Activated naive CD8-positive, alpha-beta T cell treated with anti-CD3 and anti-CD28 coated beads, Interleukin-2, amount 10 ng/mL, durations not matched to agents 7 days and 5 days (primary cell): ENCODE results near the gene NHLRC4. TPM values are rescaled to one million over a fixed set of nuclear protein-coding genes. Genes with fewer than 3 reads are reported as not detected.

Experiments used
- ATAC-seq: fragments of 150-1000 bp; cut with Tn5 transposase; one replicate; pipeline ENCODE4 v1.10.0; 2021; ENCODE audit warnings: low read depth, moderate library complexity
- POLR2A ChIA-PET: fragments of 350-600 bp; sonication (Branson Sonifier 250); formaldehyde crosslinking; loops from one replicate; lab custom pipeline; 2021; ENCODE audit warnings: antibody characterized with exemption; lab: Charles Lee
- DNase-seq: peaks from one replicate; pipeline ENCODE4 v3.0.0; 2021
- H3K27ac Mint-ChIP-seq: one replicate; pipeline ENCODE4 v1.8.0; 2022; ENCODE audit warnings: mild to moderate bottlenecking, mixed read lengths
- H3K27me3 Mint-ChIP-seq: one replicate; pipeline ENCODE4 v1.8.0; 2022; ENCODE audit warnings: mild to moderate bottlenecking, moderate library complexity, mixed read lengths
- H3K36me3 Mint-ChIP-seq: one replicate; pipeline ENCODE4 v1.8.0; 2021; ENCODE audit warnings: mild to moderate bottlenecking, mixed read lengths
- H3K4me1 Mint-ChIP-seq: one replicate; pipeline ENCODE4 v1.8.0; 2021; ENCODE audit warnings: mixed read lengths
- H3K4me3 Mint-ChIP-seq: one replicate; pipeline ENCODE4 v1.8.0; 2022; ENCODE audit warnings: mild to moderate bottlenecking, moderate library complexity, mixed read lengths
- H3K9me3 Mint-ChIP-seq: one replicate; pipeline ENCODE4 v1.8.0; 2021; ENCODE audit warnings: mixed read lengths
- microRNA-seq: library from miRNA; unstranded; fragments of <30 nt; microRNA quantifications from one replicate; pipeline ENCODE4 v1.2.0, GENCODE V29; 2022
- total RNA-seq, 2 experiments: library from RNA; stranded (reverse); gene quantifications; one replicate each; pipeline ENCODE4 v1.2.3, GENCODE V29; 2021

The NHLRC4 gene
- total RNA-seq, 2 experiments from 2014 or later = 3.0 to 3.6 TPM

DNA sequence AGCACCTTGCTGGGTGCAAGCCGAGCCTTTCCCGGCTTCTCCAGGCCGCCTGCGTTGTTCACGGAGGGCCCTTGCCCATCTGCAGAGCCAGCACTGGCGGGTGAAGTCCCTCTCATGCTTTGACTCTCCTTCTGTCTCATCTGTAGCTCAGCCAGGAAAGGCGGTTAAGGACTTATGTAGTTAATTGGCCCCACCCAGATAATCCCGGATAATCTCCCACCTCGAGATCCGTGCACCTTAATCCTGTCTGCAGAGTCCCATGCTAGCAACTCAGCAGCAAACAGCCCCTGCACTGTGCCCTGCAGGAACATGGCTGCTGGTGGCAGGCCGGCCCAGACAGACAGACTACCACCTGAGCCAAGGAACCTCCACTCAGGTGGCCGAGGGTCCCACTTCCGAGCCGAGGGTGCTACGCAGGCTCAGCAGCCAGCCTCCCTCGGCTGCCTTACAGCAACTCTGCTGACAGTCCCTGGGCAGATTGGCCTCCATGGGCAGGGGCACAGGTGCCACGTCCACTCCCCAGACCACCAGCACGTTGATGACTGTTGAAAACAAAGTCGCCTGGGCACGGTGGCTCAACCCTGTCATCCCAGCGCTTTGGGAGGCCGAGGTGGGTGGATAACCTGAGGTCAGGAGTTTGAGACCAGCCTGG, 40.0 kb downstream of the NHLRC4 start:
- Mint-ChIP-seq H3K27me3 (no peaks in the 10 kb centered on the region), H3K9me3 (no peaks in the 10 kb centered on the region), H3K4me3 (no peak overlapping the region), H3K27ac (no peak overlapping the region), H3K36me3 (peaks cover 5% of the 10 kb centered on the region), H3K4me1 (peaks cover 6% of the 10 kb centered on the region)
- no peak for DNase-seq
- ATAC-seq = no peak
- POLR2A ChIA-PET = no interaction called here

DNA sequence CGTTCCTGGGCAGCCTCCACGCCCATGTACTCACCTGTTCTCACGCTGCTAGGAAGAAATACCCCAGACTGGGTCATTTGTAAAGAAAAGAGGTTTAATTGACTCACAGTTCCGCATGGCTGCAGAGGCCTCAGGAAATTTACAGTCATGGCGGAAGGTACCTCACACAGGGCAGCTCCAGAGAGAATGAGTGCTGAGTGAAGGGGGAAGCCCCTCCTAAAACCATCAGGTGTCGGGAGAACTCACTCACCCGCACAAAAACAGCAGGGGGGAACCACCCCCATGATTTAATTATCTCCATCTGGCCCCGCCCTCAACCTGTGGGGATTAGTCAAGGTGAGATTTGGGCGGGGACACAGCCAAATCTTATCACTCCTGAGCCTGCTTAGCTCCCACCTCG, 41.2 kb downstream of the NHLRC4 start:
- H3K4me3 Mint-ChIP-seq = no peak overlapping the region
- H3K9me3 Mint-ChIP-seq = no peaks in the 10 kb centered on the region
- H3K27ac Mint-ChIP-seq = no peak overlapping the region
- DNase-seq = no peak
- peaks cover 5% of the 10 kb centered on the region for H3K36me3 Mint-ChIP-seq
- no peak for ATAC-seq
- POLR2A ChIA-PET = no interaction called here
- H3K27me3 Mint-ChIP-seq = no peaks in the 10 kb centered on the region
- peaks cover 3% of the 10 kb centered on the region for H3K4me1 Mint-ChIP-seq

DNA sequence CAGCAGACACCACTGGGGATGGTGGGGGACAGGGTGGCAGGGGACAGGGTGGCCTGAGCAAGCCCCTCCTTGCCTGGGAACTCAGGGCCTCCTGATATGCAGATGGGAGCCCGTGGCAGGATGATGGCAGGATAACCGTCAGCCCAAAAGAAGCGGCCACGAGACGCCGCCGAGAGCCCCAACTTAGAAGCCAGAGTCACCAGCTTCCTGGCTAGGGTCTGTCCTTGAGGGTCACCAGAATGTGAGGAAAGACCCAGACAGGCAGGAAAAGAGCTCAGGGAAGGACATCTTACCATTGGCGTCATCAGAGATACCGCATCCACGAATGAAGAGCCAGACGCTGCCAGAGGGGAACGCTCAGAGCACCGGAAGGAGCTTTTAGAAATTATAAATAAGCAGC, 42.5 kb downstream of the NHLRC4 start:
- H3K27ac Mint-ChIP-seq = no peak overlapping the region
- POLR2A ChIA-PET = no interaction called here
- H3K4me1 Mint-ChIP-seq = peaks cover 3% of the 10 kb centered on the region

DNA sequence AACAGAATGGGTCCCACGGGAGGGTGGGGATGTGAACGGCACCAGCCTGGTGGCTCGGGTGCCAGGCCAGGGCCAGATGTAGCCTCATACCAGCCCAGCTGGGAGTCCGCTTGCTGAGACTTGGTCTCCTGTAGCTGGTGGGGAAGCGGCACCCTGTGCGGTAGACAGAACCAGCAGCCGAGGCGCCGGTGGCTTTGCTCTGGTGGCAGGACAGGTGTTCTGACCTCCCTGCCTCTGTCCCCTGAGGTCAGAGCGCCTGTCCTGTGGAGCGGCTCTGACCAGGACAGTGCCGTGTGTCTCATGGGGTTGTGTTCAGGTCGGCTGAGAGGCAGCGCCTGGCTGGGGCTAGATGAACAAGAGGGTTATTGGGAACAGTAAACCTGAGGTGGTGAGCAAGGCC, 43.2 kb downstream of the NHLRC4 start:
- H3K9me3 Mint-ChIP-seq = peaks cover 2% of the 10 kb centered on the region
- peaks cover 3% of the 10 kb centered on the region for H3K4me1 Mint-ChIP-seq
- POLR2A ChIA-PET = no interaction called here
- peaks cover 7% of the 10 kb centered on the region for H3K36me3 Mint-ChIP-seq
- no peak overlapping the region for H3K4me3 Mint-ChIP-seq
- DNase-seq (no peak), ATAC-seq (no peak)
- H3K27me3 Mint-ChIP-seq = no peaks in the 10 kb centered on the region
- H3K27ac Mint-ChIP-seq = no peak overlapping the region

More for the DNA sequence above, 42.5 kb downstream of the NHLRC4 start:
- no peaks in the 10 kb centered on the region for H3K27me3 Mint-ChIP-seq
- H3K9me3 Mint-ChIP-seq = peaks cover 2% of the 10 kb centered on the region
- no peak overlapping the region for H3K4me3 Mint-ChIP-seq
- ATAC-seq = no peak
- peaks cover 5% of the 10 kb centered on the region for H3K36me3 Mint-ChIP-seq
- DNase-seq = no peak

DNA sequence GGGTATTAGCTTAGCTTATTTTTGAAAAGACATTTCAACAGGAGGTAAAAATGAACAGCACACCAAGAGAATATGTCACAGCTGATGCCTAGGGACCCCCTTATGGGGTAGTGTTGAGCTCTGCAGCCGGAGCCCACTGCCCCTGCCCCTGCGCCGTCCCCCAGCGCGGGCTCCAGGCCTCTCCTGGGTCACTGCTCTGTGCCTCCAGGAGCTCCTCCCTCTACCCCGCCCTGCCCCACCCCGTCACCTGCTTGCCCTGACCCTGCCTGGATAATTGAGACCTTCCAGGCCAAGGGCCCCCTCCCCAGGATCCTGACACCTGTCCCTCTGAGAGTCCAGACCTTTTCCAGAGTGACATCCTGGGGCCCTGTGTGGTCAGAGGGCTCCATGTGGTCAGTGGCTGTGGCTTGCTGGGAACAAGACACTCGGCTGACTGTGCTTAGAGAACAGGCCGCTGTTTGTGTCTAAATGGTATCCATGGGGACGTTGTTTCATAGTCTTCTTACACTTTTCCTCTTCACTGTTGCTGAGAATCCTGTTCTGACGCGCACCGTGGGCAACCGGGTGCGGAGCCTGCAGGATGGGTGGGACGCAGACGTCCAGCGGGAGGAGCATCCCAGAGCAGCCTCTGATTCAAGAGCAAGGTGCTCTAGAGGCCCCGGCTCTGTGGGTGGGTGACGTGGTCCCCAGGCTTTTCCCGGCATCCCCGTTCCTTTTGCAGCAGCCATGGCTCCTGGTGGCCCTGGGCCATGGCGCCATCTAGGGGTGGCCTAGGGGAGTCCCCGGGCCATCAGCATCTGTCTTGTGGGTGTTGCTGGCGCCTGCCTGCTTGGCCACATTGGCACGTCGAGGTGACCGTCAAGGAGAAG, 43.9 kb downstream of the NHLRC4 start:
- H3K36me3 Mint-ChIP-seq = peaks cover 3% of the 10 kb centered on the region
- ATAC-seq (no peak), DNase-seq (peak; percentile 56)
- no peak overlapping the region for H3K27ac Mint-ChIP-seq
- H3K27me3 Mint-ChIP-seq = no peaks in the 10 kb centered on the region
- H3K4me1 Mint-ChIP-seq = peaks cover 3% of the 10 kb centered on the region
- POLR2A ChIA-PET = no interaction called here
- H3K4me3 Mint-ChIP-seq = no peak overlapping the region
- H3K9me3 Mint-ChIP-seq = peaks cover 2% of the 10 kb centered on the region

DNA sequence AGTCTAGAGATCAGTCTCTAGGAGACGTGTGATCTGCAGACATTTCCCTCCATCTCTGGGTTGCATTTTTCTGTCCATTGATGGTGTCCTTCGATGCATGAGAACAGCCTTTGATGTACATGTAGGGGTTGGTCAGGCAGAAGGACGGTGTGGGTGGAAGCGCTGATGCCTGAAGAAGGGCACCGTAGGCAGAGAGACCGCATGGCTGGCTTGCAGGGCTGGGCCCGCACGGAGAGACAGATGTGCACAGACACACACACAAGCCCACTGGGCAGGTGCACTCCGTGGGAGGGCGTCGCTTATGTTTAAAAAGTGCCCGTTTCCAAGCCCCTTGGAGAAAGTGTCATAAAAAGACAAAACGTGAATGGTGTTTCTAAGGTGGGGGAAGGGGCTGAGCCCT, 48.3 kb downstream of the NHLRC4 start:
- H3K27me3 Mint-ChIP-seq = no peaks in the 10 kb centered on the region
- H3K9me3 Mint-ChIP-seq = peaks cover 2% of the 10 kb centered on the region
- H3K27ac Mint-ChIP-seq = no peak overlapping the region
- H3K4me1 Mint-ChIP-seq = peaks cover 3% of the 10 kb centered on the region
- no peak overlapping the region for H3K4me3 Mint-ChIP-seq
- H3K36me3 Mint-ChIP-seq = peaks cover 3% of the 10 kb centered on the region
- POLR2A ChIA-PET = no interaction called here
- DNase-seq (no peak), ATAC-seq (no peak)

DNA sequence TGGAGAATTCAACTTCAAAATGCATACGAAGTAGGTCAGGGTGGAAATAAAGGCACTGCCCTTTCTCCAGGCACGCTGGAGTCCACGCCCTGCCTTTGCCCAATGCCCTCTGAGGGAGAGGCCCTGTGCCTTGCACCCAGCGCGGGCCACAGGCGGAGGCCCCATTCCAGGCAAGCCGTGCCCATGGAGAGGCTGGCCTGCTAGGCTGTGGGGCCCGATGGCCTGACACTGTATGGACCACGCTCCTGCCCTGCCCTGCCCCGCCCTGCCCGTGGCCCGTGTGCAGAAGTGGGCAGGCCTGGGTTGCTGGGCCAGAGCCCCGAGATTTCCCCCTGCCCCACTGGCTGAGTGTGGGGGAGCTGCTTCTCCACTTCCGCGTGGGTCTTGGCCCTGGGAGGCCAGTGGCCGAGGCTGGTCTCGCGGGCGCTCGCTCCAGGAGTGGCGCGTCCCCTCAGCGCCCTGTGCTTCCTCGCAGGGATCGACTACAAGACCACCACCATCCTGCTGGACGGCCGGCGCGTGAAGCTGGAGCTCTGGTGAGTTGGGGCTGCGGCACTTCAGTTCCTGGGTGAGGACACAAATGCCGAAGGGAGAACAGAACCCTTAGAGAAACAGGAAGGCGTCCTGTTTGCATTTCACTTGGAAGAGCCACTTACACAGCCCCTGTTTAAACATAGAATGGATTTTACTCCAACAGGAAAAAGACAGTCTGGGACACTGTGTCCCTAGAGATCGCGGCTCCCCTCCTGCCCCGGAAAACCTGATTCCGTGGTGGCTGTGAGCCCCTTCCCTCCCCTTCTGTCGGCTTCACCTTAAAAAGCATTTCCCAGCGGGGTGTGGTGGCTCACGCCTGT, 50.2 kb downstream of the NHLRC4 start:
- Mint-ChIP-seq H3K27me3 (no peaks in the 10 kb centered on the region), H3K4me3 (no peak overlapping the region), H3K36me3 (peaks cover 3% of the 10 kb centered on the region), H3K4me1 (no peaks in the 10 kb centered on the region), H3K9me3 (peaks cover 2% of the 10 kb centered on the region), H3K27ac (no peak overlapping the region)
- no peak for ATAC-seq
- DNase-seq = no peak
- POLR2A ChIA-PET = no interaction called here

DNA sequence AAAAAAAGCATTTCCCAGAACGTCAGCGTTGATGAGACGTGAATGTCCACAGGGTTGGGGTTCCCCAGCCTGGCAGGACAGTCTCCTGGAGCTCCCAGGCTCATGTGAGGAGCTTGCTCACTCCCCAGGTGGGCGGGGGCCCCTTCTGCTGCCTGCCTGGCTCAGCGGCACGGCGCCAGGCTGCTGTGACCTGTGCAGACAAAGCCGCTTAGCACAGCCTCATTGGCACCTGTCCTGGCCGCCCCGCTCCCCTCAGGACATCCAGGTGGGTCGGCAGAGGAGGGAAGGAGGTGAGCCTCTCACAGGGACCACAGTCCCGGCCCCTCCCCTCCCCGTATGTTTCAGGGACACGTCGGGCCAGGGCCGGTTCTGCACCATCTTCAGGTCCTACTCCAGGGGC, 51.0 kb downstream of the NHLRC4 start:
- Mint-ChIP-seq H3K4me1 (no peaks in the 10 kb centered on the region), H3K9me3 (peaks cover 2% of the 10 kb centered on the region), H3K27ac (no peak overlapping the region), H3K4me3 (no peak overlapping the region), H3K36me3 (peaks cover 3% of the 10 kb centered on the region), H3K27me3 (no peaks in the 10 kb centered on the region)
- no peak for ATAC-seq
- POLR2A ChIA-PET = no interaction called here
- DNase-seq = no peak

Small RNAs within 50 kb of the gene (microRNA-seq; reads per million reads assigned to microRNA genes)
- gene MIR3176 (6.3 reads per million), gene MIR5587 (not detected)

Other genes starting within 250 kb of the NHLRC4 start
- gene AXIN1, start 214.3 kb upstream of the NHLRC4 start, total RNA-seq = 10 to 100 TPM; 30.9 to 32.5 TPM
- gene MRPL28, start 196.5 kb upstream of the NHLRC4 start, total RNA-seq = 10 to 100 TPM; 64.4 to 67.5 TPM
- 10 to 100 TPM; 58.9 to 59.0 TPM for gene PGAP6, start 185.0 kb upstream of the NHLRC4 start, total RNA-seq
- 1 to 10 TPM; 8.2 to 8.8 TPM for gene NME4, start 169.8 kb upstream of the NHLRC4 start, total RNA-seq
- gene DECR2, start 165.1 kb upstream of the NHLRC4 start, total RNA-seq = 1 to 10 TPM; 5.6 to 7.9 TPM
- 10 to 100 TPM; 28.8 to 29.3 TPM for gene RAB11FIP3, start 141.4 kb upstream of the NHLRC4 start, total RNA-seq
- 10 to 100 TPM; 83.5 to 87.4 TPM for gene CAPN15, start 39.3 kb upstream of the NHLRC4 start, total RNA-seq
- gene PRR35, start 6.6 kb upstream of the NHLRC4 start, total RNA-seq = not detected
- gene PIGQ, start 3.0 kb downstream of the NHLRC4 start, total RNA-seq = 10 to 100 TPM; 46.3 to 54.3 TPM
- gene RAB40C, start 23.1 kb downstream of the NHLRC4 start, total RNA-seq = 10 to 100 TPM; 15.1 to 18.2 TPM
- gene WFIKKN1, start 64.0 kb downstream of the NHLRC4 start, total RNA-seq = under 1 TPM; 0.47 to 0.60 TPM
- gene METTL26, start 69.3 kb downstream of the NHLRC4 start, total RNA-seq = 10 to 100 TPM; 75.7 to 81.2 TPM
- 10 to 100 TPM; 35.4 to 43.0 TPM for gene MCRIP2, start 74.8 kb downstream of the NHLRC4 start, total RNA-seq
- gene WDR90, start 82.4 kb downstream of the NHLRC4 start, total RNA-seq = 10 to 100 TPM; 73.2 to 79.1 TPM
- 100 to 1,000 TPM; 173 to 183 TPM for gene RHOT2, start 101.1 kb downstream of the NHLRC4 start, total RNA-seq
- 1 to 10 TPM; 1.1 to 1.7 TPM for gene RHBDL1, start 108.7 kb downstream of the NHLRC4 start, total RNA-seq
- 10 to 100 TPM; 74.3 to 93.3 TPM for gene STUB1, start 113.4 kb downstream of the NHLRC4 start, total RNA-seq
- gene JMJD8, start 117.3 kb downstream of the NHLRC4 start, total RNA-seq = 10 to 100 TPM; 34.0 to 38.3 TPM
- gene WDR24, start 123.4 kb downstream of the NHLRC4 start, total RNA-seq = 10 to 100 TPM; 18.7 to 20.3 TPM
- gene FBXL16, start 138.8 kb downstream of the NHLRC4 start, total RNA-seq = 10 to 100 TPM; 15.9 to 21.8 TPM
- gene METRN, start 148.1 kb downstream of the NHLRC4 start, total RNA-seq = 10 to 100 TPM; 10.0 to 12.4 TPM
- 10 to 100 TPM; 21.6 to 23.2 TPM for gene ANTKMT, start 154.1 kb downstream of the NHLRC4 start, total RNA-seq
- gene CCDC78, start 159.4 kb downstream of the NHLRC4 start, total RNA-seq = 1 to 10 TPM; 5.8 to 6.1 TPM
- 10 to 100 TPM; 25.8 to 34.2 TPM for gene HAGHL, start 160.1 kb downstream of the NHLRC4 start, total RNA-seq
- 10 to 100 TPM; 39.6 to 42.4 TPM for gene CIAO3, start 174.0 kb downstream of the NHLRC4 start, total RNA-seq
- gene MSLN, start 193.7 kb downstream of the NHLRC4 start, total RNA-seq = not detected
- 10 to 100 TPM; 25.1 to 26.6 TPM for gene RPUSD1, start 221.4 kb downstream of the NHLRC4 start, total RNA-seq
- 10 to 100 TPM; 92.8 to 94.2 TPM for gene CHTF18, start 221.6 kb downstream of the NHLRC4 start, total RNA-seq
- not detected for gene GNG13, start 233.7 kb downstream of the NHLRC4 start, total RNA-seq